ENCODE results near the gene RGS7.

RGS7 gene

DNA sequence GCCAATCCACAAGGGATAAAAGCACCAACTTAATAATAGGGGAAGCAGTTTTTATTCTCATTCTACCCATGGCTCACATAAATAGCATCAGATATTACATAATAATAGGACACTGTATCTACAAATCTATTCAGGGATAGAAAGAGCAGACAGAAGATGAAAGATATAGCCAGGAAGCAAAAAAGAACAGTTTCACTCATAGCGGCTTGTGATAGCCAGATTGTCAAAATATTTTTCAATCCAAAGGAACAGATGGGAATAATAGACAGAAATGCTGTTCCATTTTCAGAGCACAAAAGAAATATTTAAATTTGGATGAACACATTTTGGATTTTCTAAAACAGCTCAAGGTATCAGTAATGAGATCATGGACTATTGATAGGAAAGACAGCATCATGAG lies 512.5 kb downstream of the RGS7 start:
- ChIA-PET CTCF (no interaction called here), POLR2A (no interaction called here)
- no peak overlapping the region for H3K4me3 ChIP-seq (ENCODE audit: low read depth, low read length)
- no peak for DNase-seq (ENCODE audit: low read depth, low spot score)
- TF ChIP-seq, protein P1, sequence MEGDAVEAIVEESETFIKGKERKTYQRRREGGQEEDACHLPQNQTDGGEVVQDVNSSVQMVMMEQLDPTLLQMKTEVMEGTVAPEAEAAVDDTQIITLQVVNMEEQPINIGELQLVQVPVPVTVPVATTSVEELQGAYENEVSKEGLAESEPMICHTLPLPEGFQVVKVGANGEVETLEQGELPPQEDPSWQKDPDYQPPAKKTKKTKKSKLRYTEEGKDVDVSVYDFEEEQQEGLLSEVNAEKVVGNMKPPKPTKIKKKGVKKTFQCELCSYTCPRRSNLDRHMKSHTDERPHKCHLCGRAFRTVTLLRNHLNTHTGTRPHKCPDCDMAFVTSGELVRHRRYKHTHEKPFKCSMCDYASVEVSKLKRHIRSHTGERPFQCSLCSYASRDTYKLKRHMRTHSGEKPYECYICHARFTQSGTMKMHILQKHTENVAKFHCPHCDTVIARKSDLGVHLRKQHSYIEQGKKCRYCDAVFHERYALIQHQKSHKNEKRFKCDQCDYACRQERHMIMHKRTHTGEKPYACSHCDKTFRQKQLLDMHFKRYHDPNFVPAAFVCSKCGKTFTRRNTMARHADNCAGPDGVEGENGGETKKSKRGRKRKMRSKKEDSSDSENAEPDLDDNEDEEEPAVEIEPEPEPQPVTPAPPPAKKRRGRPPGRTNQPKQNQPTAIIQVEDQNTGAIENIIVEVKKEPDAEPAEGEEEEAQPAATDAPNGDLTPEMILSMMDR (IDR thresholded peaks at IDR 0.05; ENCODE audit: insufficient read depth, low read length, missing control alignments) = no peak

DNA sequence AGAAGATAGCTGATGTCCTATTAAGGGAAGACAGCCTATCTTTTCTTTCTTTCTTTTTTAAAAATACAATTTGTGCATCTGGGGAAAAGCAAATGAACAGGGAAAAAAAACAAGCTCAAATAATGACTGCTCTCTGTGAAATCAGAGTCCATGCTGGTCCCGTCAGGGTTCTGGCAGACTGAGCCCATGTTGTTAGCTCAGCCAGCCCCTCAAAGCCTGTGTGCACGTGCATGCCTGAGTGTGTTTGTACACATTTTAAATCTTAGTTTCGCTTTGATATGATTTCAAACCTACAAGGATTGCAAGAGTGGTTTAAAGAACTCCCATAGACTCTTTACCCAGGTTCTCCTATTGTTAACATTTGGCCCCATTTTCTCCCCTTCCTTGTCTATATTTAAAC lies 513.2 kb downstream of the RGS7 start:
- DNase-seq (ENCODE audit: low read depth, low spot score) = no peak
- POLR2A ChIA-PET = no interaction called here
- no peak overlapping the region for H3K4me3 ChIP-seq (ENCODE audit: low read depth, low read length)
- CTCF ChIA-PET = no interaction called here
- TF ChIP-seq, protein P1 (IDR thresholded peaks at IDR 0.05; ENCODE audit: insufficient read depth, low read length, missing control alignments) = no peak

DNA sequence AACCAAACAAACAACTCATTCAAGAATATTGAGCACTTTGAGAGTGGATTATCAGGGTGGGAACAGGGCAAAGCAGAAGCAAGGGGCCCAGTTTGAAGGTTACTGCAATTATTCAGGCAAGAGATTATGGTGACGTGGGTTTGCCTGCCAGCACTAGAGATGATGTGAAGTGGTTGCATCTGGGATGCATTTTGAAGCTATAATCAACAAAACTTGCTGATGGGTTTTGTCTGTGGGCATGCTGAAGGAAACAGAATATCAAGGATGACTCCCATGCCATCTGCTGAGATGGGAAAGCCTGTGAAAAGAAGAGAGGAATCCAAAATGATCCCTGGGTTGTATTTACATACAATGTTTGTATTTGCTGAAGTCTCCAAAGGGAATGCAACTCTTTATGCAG lies 520.7 kb downstream of the RGS7 start:
- DNase-seq (ENCODE audit: low read depth, low spot score) = no peak
- ChIA-PET POLR2A (no interaction called here), CTCF (no interaction called here)
- TF ChIP-seq, protein P1 (IDR thresholded peaks at IDR 0.05; ENCODE audit: insufficient read depth, low read length, missing control alignments) = no peak
- no peak overlapping the region for H3K4me3 ChIP-seq (ENCODE audit: low read depth, low read length)

DNA sequence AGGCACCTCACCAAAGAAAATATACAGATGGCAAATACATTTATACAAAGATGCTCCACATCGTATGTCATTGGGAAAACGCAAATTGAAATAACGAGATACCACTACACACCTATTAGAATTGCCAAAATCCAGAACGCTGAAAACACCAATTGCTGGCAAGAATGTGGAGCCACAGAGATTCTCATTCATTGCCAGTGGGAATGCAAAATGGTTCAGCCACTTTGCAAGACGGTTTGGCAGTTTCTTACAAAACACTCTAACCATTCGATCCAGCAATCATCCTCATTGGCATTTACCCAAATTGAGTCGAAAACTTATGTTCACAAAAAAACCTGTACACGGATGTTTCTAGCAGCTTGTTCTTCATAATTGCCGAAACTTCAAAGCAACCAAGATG lies 521.7 kb downstream of the RGS7 start:
- POLR2A ChIA-PET = no interaction called here
- H3K4me3 ChIP-seq (ENCODE audit: low read depth, low read length) = no peak overlapping the region
- CTCF ChIA-PET = no interaction called here
- TF ChIP-seq, protein P1 (IDR thresholded peaks at IDR 0.05; ENCODE audit: insufficient read depth, low read length, missing control alignments) = no peak
- no peak for DNase-seq (ENCODE audit: low read depth, low spot score)

DNA sequence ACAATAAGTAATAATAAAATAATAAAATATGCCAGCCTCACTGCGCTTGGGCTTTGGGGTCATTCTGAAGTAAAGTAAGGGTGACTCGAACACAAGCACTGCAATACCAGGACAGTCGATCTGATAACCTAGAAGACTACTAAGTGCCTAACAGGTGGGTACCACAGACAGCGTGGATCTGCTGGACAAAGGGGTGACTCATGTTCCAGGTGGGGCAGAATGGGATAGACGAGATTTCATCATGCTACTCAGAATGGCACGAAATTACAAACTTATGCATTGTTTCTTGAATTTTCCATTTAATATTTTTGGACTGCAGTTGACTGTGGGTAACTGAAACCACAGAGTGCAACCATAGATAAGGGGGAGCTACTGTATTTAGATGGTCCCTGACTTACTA lies 523.9 kb downstream of the RGS7 start:
- ChIA-PET CTCF (interaction anchor here (0.7 kb wide), 1 partner anchor 115 kb away, joined by 3 read pairs; no protein-coding TSS in a partner anchor), POLR2A (no interaction called here)
- H3K4me3 ChIP-seq (ENCODE audit: low read depth, low read length) = no peak overlapping the region
- TF ChIP-seq, protein P1 (IDR thresholded peaks at IDR 0.05; ENCODE audit: insufficient read depth, low read length, missing control alignments) = no peak
- no peak for DNase-seq (ENCODE audit: low read depth, low spot score)

DNA sequence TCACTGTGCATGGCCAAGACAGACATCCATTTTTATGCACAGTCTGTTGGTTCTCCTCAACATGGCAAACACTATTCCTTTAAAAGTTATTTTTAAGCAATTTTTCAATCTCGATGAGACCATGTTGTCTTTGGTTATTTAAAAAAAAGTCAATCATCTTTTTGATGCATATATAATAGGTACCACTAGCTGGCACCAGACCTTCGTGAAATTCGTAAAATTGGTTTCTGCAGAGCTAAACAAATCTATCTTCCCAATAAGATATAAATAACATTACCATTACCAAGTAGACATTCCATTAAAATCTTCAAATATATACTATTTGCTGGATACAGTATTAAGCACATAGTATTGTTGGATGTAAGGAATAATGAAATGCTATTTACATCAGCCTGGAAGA lies 525.1 kb downstream of the RGS7 start:
- no peak overlapping the region for H3K4me3 ChIP-seq (ENCODE audit: low read depth, low read length)
- POLR2A ChIA-PET = no interaction called here
- DNase-seq (ENCODE audit: low read depth, low spot score) = no peak
- CTCF ChIA-PET = interaction anchor here (0.8 kb wide), 1 partner anchor 19 kb away, joined by 3 read pairs; no protein-coding TSS in a partner anchor
- TF ChIP-seq, protein P1 (IDR thresholded peaks at IDR 0.05; ENCODE audit: insufficient read depth, low read length, missing control alignments) = no peak

All from AG04449 (cell line).